ENCODE measurements around the gene RNF144A. TPM values are rescaled to one million over a fixed set of nuclear protein-coding genes. Genes with fewer than 3 reads are reported as not detected.

Gene RNF144A
- total RNA-seq, 1 experiment from 2014 or later: 10.6 TPM

- Histone ChIP-seq H3K56ac (ENCODE audit: insufficient read length, low read depth, low read length) (no peak overlapping the region), H3K14ac (ENCODE audit: insufficient read depth, low read length) (no peak overlapping the region), H3K23me2 (ENCODE audit: insufficient read length, low read depth, low read length, poor library complexity, severe bottlenecking) (no peaks in the 10 kb centered on the region), H2BK15ac (ENCODE audit: low read depth, low read length) (no peak overlapping the region), H3K23ac (ENCODE audit: insufficient read length, low read depth, low read length) (no peak overlapping the region), H2AFZ (ENCODE audit: low read length) (no peak overlapping the region), H2BK120ac (ENCODE audit: low read depth, low read length, poor library complexity, severe bottlenecking) (no peak overlapping the region), H3K9ac (ENCODE audit: extremely low read depth, insufficient read length, low read length) (no peak overlapping the region), H4K91ac (ENCODE audit: insufficient read length, low read depth, low read length) (no peak overlapping the region), H4K20me1 (ENCODE audit: control insufficient read depth, insufficient read depth, insufficient read length) (no peaks in the 10 kb centered on the region), H3K4ac (ENCODE audit: low read depth, low read length) (no peak overlapping the region), H3K4me2 (ENCODE audit: insufficient read depth, insufficient read length, low read length) (no peak overlapping the region), H3K18ac (ENCODE audit: insufficient read length, low read depth, low read length) (no peak overlapping the region), H3T11ph (ENCODE audit: low read length) (no peak overlapping the region), H2BK5ac (ENCODE audit: insufficient read length, low read length) (no peak overlapping the region), H2BK12ac (ENCODE audit: insufficient read length, low read depth, low read length) (no peak overlapping the region), H4K8ac (replicated peaks; ENCODE audit: insufficient read length, low read depth, low read length) (no peak overlapping the region), H4K5ac (ENCODE audit: insufficient read length, low read depth, low read length) (no peak overlapping the region), H3K27me3 (ENCODE audit: insufficient read depth, low read length) (no peaks in the 10 kb centered on the region), H3K79me1 (ENCODE audit: insufficient read depth, low read depth, low read length, poor library complexity, severe bottlenecking) (no peaks in the 10 kb centered on the region), H3K79me2 (ENCODE audit: insufficient read depth, low read length) (no peaks in the 10 kb centered on the region), H2AK5ac (ENCODE audit: insufficient read length, low read length) (no peak overlapping the region), H3K27ac (ENCODE audit: insufficient read length, low read depth, low read length) (no peak overlapping the region), H2BK20ac (ENCODE audit: low read depth, low read length, poor library complexity, severe bottlenecking) (no peak overlapping the region), H3K4me1 (ENCODE audit: insufficient read depth, low read length) (no peaks in the 10 kb centered on the region), H3K9me3 (ENCODE audit: control insufficient read depth, low read depth, low read length) (peaks cover 8% of the 10 kb centered on the region)
- H3K27me3 Mint-ChIP-seq (ENCODE audit: low read depth): peaks cover 4% of the 10 kb centered on the region
- peaks cover 2 to 17% (median 2%) of the 10 kb centered on the region in 3 experiments; a peak in 4 of 7 replicates for H3K36me3 Mint-ChIP-seq (ENCODE audit: insufficient read depth in 1 of 3, low read depth in 3 of 3)
- DNase-seq: no peak
- no CpG with 5 or more reads among the region's 2 CpGs for WGBS (ENCODE audit: extremely low coverage, insufficient read length, low lambda C conversion rate)
- H3K9me3 Mint-ChIP-seq: peaks cover 19 to 28% of the 10 kb centered on the region in 2 experiments
- TF ChIP-seq CTCF (conservative IDR thresholded peaks at IDR 0.05): no peak
- H3K4me1 Mint-ChIP-seq: no peaks in the 10 kb centered on the region
- no peak overlapping the region for H3K4me3 Mint-ChIP-seq
- no peak overlapping the region for H3K27ac Mint-ChIP-seq
These were observed 36.9 kb upstream of the RNF144A start for GRCh38 chr2:6880200-6880733.

Measured in H9 (cell line).